HG03280 (cell line): ENCODE results near the gene CAMKV.
A peak's percentile ranks its signal among the peaks of the same experiment; 100 is the strongest.
"Not testable (repeated sequence)": the region's sequence is repeated elsewhere in the genome, so short reads cannot be mapped to it uniquely, and the experiment has no call there.

Experiments
- ATAC-seq: cut with Tn5 transposase; IDR thresholded peaks from one replicate; pipeline ENCODE4 v1.9.1; 2021; ENCODE audit warnings: mild to moderate bottlenecking, moderate library complexity; ENCODE audit not compliant: unreplicated experiment

The CAMKV gene

DNA sequence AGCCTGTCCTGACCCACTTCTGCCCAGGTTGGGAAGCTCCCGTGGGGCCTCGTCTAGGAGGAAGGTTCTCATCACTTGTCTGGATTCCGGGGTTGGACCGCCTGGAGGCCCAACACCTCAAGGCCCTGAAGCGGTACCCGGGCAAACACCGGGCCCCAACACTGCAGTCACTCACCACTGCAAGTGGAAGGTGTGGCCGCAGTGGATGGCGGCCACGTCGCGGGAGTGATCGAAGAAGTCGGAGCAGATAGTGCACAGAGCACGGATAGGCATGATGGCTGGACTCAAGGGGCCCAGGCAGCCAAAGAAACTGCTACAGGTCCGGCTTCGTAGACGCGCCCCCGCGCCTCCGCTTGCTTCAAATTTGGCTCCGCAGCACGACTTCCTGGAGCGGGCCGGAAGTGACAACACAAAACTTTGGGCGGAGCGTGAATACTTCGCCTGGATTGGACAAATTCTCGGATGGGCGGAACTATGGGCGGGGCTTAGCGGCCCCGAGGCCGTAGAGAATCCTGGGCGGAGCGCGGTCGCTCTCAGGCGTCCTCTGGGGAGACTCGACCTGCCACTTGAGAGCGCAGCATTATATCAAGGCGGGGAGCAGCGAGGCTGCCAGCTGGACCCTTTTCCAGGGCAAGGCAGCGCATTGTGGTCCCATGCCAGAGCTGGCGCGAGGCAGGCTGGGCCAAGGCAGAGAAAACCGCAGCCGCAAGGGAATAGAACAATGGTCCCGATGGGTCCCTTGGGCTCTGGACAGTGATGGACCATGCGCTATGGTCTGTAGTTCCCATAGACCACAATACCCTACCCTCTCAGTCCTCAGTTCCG lies 13.3 kb downstream of the CAMKV start, which contains the start of gene TRAIP:
TSS of gene TRAIP (minus strand) at position 384 of the 825 bp plus-strand sequence. CDS start at position 273, 111 bp downstream.
- peak; percentile 96 for ATAC-seq

DNA sequence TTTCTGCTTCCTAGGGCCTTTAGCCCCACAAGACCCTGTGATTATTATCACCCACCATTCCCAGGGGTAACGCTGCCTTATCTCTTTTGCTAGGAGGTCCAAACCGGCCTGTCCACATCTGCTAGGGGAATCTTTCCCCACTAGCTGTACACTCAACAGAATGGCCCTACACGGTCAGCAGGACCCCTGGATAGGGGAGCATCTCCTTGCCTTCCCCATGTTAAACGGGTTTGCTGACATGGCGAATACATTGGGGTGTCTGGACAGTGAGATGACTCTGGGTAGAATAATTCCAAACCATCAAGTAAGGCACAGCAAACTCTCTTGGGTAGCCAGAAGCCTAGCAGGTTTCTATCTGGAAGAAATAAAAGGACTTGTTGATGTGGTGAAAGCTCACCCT lies 14.0 kb downstream of the CAMKV start:
- ATAC-seq = no peak

DNA sequence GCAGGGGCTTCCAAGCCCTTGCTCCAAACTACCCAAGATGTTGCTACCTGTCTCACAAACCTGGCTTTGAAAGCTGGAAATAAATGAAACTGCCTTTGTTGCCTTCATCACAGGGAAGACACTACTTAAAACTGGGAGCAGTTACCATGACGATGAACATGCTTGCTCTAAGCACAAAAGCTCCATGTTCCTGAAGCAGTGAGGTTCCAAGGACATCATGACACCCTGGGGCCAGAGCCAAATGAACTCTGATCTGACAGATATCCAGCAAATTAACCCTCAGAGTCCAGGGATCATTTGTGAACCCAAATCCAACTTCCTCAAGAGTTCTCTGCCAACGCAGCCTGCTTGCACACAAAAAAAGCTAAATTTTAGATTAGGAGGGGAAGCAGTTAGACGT lies 24.0 kb downstream of the CAMKV start:
- ATAC-seq = no peak

DNA sequence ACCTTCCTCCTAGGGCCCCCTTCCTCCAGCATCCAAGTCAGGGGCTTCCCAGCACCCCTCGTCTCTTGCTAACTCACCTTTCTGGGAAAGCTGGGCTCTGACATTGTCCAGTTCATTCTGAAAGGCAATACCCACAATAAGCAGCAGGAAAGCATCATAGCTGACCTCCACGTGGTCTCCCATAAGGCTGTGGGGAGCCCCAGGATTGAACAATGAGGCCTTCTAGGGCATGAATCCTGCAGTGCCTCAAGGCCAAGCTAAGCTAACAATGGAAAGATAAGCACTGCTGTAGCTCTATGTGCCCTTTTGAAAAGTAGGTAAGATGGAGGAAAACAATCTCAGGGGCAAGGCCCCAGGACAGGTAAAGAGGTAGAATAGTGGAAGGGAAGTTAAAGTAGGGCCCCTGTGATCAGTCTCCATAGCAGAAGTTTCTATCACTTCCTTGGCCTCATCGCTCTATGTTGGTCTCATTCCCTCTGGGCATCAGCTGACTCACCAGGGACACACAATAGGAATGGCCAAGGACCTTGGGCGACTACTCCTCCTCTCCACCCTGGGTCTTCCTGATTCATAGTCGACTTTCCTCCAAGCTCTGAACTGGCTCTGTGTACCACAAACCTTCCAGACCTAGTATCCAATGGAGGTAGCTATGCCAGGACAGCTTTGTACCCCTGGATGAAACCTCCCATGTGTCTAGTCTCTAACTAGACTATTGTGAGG lies 25.1 kb downstream of the CAMKV start:
- no peak for ATAC-seq

DNA sequence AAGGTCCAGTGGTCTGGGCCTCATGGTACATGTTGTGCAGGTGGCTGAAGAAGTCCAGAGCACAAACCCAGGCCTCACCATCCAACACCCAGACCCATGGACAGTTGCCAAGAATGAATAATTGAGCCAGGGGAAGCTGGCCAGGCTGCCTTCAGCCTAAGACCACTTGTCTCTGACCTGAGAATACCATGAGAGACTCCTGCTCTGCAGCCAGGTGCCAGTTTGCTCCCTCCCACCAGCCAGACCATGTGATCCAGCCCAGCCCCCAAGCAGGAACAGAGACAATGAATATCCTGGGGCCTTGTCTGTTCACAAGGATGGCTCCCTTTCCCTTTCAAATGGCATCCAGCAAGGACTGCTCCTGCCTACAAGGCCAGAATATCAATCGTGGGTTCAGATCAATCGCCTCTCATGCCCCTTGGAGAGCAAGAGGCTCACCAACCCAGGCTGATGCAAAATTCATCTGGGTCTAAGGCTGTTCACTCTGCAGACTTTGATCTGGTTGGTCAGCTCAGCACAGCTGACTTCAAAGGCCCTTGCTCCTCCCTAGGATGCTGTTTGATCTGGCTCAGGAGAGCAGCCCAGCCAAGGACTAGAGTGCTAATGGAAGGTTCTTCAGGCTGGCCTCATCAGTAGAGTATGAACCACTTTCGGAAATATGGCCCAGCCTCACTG lies 26.7 kb downstream of the CAMKV start:
- ATAC-seq = no peak

DNA sequence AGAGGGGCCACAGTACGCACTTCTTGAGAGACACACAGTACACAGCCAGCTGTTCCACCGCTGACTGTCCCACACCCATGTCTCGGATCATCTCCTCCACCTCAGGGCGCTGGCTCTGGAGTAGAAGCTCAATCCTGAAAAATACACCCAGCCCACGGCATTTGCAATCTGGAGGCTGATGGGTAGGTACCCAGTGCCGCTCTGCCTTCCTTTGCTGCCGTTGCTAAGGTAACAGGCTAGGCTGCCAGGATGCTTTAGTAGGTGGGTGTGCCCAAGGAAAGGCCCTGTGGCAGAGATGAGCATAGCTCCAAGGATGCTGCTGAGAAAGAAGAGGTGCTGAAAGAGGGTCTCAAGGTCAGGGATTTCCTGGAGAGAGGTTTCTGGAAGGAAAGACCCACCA lies 27.9 kb downstream of the CAMKV start:
- no peak for ATAC-seq

DNA sequence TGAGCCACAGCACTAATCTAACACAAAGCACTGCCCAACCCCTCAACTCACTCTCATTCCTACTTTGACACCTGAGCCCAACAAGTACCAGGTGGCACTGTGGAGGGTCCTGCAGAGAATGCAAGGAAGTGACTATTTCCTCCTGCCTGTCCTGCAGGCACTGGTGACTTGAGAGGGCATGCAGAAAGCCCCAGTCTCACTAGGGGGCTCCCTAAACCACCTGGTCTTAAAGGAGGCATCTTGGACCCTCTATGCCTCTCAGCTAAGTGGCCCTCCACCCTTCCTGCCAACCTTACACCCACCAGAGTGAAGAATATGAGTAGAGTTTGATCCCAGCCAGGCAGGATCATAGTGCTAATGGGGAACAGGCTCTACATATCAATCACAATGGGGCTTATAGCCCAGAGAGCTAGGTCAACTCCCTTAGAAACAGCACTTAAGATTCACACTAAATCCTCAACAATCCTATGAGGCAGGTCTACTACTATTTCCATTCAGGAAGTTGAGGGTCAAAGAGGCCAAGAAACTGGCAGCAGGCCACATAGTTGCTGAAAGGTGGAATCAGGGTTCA lies 28.5 kb downstream of the CAMKV start:
- ATAC-seq = no peak

DNA sequence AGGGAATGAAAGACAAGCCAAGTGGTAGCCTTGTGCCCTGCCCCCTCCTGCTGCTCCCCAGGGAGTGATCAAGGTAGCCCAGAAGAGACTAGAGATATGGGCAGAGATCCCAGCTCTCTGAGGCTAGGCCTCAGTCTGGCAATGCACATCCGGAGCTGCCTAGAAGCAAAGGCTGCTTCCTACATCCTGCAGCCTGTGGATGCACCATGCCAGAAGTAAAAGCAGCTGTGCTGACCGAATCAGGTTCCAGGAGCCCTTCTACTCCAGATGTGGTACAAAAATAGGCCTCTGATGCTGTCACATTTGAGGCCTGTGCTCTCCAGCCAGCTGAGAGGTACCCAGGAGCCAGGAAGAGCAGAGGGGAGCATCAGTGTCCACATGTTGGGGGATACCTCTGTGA lies 29.3 kb downstream of the CAMKV start:
- no peak for ATAC-seq

DNA sequence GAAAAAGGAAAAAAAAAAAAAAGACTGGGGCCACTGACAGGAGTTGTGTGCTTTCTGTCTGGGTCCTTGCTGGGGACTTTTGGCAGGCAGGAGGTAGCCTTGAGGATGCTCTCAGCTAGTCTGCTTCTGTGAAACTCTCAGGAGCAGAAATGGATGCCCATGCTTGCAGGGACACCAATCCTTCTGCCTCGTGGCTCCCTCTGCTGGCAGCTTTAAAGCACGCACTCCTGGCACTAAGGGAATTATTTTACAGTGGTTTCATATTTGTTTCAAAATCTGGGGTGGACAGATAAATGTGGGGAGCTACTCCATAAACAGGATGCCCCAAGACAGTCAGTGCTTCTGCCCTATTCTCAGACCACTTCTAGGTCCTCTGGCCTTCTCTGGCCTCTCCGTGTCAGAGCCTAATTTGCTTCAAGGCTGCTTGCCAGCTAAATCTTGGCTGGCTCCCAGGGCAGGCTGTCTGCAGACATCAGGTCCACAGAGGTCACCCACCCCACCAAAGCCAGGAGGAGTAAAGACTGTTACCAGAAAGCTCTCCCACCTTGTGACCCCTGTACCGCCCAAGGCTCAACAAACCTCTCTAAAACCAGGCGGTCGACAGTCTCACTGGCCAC lies 30.4 kb downstream of the CAMKV start:
- no peak for ATAC-seq

DNA sequence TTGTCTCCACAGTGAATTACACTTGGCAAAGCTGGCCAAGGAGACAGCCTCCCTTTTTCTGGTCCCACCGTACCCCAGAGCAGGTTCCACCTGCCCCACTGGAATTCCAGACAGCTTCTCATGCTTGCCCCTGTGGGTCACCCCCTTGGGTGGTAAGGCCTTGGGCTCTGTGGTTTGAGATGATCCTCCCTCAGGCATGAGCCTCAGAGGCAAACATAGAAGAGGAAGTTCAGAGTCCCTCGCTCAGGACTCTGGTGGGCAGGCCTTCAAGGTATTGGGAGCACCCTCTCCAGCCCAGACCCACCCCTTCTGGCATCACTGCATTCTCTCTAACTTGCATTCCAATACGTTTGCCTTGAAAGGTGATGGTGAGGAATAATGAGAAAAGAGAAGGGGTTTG lies 38.4 kb downstream of the CAMKV start:
- ATAC-seq = no peak

DNA sequence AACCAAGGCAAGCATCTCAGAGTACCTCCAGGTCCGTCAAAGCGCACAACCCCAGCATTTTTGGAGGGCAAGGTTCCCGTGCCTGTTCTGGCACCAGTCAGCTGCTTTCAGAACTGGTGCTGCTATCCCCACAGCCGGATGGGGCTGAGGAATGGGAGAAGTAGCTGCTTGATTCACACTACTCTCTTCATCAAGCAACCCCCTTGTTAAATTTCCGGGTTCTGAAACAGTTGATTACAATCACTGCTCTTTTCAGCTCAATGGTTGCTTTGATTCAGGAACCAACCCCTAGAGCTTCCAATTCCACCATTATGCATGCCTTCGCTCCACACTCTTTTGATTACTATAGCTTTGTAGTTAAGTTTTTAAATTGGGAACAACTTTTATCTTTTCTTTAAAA lies 43.7 kb downstream of the CAMKV start:
- no peak for ATAC-seq

DNA sequence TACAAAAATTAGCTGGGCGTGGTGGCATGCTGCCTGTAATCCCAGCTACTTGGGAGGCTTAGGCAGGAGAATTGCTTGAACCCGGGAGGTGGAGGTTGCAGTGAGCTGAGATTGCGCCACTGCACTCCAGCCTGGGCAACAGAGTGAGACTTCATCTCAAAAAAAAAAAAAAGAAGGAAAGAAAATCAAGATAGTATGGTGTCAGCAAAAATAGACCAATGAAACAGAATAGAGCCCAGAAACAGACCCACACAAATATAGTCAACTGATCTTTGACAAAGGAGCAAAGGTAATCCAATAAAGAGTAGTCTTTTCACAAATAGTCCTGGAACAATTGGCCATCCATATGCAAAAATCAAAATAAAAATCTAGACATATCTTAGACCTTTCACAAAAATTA lies 46.6 kb downstream of the CAMKV start:
- not testable (repeated sequence) for ATAC-seq

DNA sequence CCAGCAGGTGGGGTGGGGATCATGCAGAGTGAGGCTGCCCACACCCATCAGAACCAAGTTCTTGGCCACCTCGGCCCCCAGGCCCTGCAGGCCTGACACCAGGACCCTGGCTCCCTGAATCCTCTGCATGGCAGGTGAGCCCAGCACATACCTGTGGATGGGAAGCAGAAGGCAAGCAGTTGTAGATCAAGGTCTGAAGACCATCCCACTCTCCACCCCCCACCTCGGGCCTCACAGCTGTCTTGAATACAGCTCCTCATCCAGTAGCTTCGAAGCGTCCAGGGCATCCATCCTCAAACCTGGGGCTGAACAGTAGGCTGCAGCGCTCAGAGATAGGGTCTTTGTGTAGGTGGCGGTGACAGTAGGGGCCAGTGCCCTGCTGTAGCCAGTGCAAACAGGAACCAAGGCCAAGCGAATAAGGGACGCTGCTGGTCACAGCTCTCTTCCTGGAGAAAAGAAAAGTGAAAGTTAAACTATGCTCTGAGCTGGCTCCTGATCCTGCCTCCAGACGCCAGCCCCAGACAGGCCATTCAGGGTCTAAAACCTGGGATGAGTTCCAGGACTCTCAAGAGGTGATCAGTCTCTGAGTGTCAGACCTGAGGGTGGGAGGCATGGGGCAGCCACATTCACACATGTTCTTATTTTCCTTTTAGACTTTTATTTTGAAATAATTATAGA lies 56.1 kb downstream of the CAMKV start, which contains the start of gene UBA7:
TSS of gene UBA7 (minus strand) at position 457 of the 678 bp plus-strand sequence. CDS start at position 291, 166 bp downstream.
- peak; percentile 58 for ATAC-seq

DNA sequence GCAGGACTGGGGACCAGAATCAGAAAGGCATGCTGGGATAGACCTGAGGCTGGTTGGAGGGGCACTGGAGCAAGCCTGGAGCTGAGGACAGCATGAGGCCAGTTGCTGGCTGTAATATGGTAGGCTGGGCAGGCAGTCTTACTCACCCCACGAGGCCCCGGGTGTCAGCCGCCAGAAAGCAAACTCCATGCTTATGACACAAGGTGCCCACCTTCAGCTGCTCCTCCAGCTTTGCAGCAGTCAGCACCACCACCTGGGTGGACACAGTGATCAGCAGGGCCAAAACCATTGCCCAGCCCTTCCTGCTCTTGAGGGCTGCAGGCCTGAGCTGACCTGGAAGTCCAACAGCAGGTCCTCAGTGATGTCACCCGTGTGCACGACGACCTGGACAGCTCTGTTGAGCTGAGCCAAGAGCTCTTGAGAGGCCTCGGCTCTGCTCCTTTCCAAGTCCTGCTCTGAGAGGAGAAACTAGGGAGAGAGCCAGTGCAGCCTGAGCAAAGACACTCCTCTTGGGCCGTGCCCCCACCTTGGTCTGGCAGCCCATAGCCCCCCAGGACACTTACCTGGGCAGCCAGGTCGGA lies 56.7 kb downstream of the CAMKV start:
- no peak for ATAC-seq
